Measurements from ENCODE around the gene SEMA6D.

The SEMA6D gene

GRCh38 chr15:47675735-47676134 is 41.6 kb upstream of the SEMA6D start:
- DNase-seq (ENCODE audit: low spot score): no peak
- in situ Hi-C loops (cut with MboI; ENCODE audit: low pct_unique_long_range_greater_than_20kb, low sequenced_read_pairs, unreplicated experiment): no loop called here
- TF ChIP-seq, protein P1, sequence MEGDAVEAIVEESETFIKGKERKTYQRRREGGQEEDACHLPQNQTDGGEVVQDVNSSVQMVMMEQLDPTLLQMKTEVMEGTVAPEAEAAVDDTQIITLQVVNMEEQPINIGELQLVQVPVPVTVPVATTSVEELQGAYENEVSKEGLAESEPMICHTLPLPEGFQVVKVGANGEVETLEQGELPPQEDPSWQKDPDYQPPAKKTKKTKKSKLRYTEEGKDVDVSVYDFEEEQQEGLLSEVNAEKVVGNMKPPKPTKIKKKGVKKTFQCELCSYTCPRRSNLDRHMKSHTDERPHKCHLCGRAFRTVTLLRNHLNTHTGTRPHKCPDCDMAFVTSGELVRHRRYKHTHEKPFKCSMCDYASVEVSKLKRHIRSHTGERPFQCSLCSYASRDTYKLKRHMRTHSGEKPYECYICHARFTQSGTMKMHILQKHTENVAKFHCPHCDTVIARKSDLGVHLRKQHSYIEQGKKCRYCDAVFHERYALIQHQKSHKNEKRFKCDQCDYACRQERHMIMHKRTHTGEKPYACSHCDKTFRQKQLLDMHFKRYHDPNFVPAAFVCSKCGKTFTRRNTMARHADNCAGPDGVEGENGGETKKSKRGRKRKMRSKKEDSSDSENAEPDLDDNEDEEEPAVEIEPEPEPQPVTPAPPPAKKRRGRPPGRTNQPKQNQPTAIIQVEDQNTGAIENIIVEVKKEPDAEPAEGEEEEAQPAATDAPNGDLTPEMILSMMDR (IDR thresholded peaks at IDR 0.05; ENCODE audit: extremely low read depth, insufficient read depth, missing control alignments): no peak

- TF ChIP-seq, protein P1 (IDR thresholded peaks at IDR 0.05; ENCODE audit: extremely low read depth, insufficient read depth, missing control alignments): no peak
- in situ Hi-C loops (cut with MboI; ENCODE audit: low pct_unique_long_range_greater_than_20kb, low sequenced_read_pairs, unreplicated experiment): no loop called here
- no peak for DNase-seq (ENCODE audit: low spot score)
These were observed 39.3 kb upstream of the SEMA6D start for GRCh38 chr15:47678040-47678439.

DNA sequence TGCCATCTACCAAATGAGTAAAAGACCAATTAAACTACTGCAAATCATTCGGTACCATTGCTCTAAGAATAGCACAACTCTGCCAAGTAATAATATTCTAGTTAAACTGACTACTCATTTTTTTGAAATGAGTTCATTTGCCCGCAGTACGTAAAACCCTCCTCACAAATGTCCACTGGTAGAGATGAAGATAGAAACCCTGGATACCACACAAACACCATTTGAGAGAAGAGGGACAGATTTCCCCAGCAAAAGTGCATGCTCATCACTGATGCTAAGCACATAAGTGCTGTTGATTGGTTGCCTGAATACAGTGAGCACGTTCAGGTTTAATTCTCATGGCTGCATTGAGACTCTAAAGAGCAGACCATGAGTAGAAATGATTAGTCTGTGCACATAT is 34.6 kb upstream of the SEMA6D start:
- DNase-seq (ENCODE audit: low spot score): no peak
- in situ Hi-C loops (cut with MboI; ENCODE audit: low pct_unique_long_range_greater_than_20kb, low sequenced_read_pairs, unreplicated experiment): no loop called here
- TF ChIP-seq, protein P1 (IDR thresholded peaks at IDR 0.05; ENCODE audit: extremely low read depth, insufficient read depth, missing control alignments): no peak

- TF ChIP-seq, protein P1 (IDR thresholded peaks at IDR 0.05; ENCODE audit: extremely low read depth, insufficient read depth, missing control alignments): no peak
- DNase-seq (ENCODE audit: low spot score): no peak
- in situ Hi-C loops (cut with MboI; ENCODE audit: low pct_unique_long_range_greater_than_20kb, low sequenced_read_pairs, unreplicated experiment): no loop called here
These were observed 32.0 kb upstream of the SEMA6D start for GRCh38 chr15:47685141-47685870.

- no peak for DNase-seq (ENCODE audit: low spot score)
- TF ChIP-seq, protein P1 (IDR thresholded peaks at IDR 0.05; ENCODE audit: extremely low read depth, insufficient read depth, missing control alignments): no peak
- in situ Hi-C loops (cut with MboI; ENCODE audit: low pct_unique_long_range_greater_than_20kb, low sequenced_read_pairs, unreplicated experiment): no loop called here
These were observed 28.7 kb upstream of the SEMA6D start for GRCh38 chr15:47688573-47689086.

DNA sequence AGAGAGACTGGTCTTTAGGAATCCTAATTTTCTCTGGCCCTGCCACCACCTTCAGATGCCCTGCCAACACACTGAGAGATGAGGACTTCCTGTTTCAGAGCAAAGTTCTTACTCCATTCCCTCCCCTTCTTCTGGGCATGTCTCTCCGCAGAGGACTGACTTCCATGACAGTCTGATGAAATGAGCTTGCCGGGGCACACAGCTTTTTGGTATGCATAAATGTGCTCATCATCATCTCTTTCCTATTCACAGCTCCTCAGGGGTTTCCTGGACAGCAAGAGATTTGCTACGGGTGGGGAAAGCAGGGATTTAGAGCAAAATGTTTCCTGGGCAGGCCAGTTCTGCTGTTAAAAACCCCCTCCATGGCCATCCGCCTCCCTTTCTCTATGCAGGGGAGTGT is 27.6 kb upstream of the SEMA6D start:
- in situ Hi-C loops (cut with MboI; ENCODE audit: low pct_unique_long_range_greater_than_20kb, low sequenced_read_pairs, unreplicated experiment): no loop called here
- no peak for DNase-seq (ENCODE audit: low spot score)
- TF ChIP-seq, protein P1 (IDR thresholded peaks at IDR 0.05; ENCODE audit: extremely low read depth, insufficient read depth, missing control alignments): no peak
